H7 (cell line): ENCODE data around the gene TROAP. TPM values are rescaled to one million over a fixed set of nuclear protein-coding genes. Genes with fewer than 3 reads are reported as not detected.
"Not testable (repeated sequence)": the region's sequence is repeated elsewhere in the genome, so short reads cannot be mapped to it uniquely, and the experiment has no call there.

Experiments
- DNase-seq: peaks from one replicate; pipeline ENCODE4 v3.0.0; 2012
- H3K27me3 ChIP-seq: 2 replicates; pipeline ENCODE4 v1.6.0; 2011; ENCODE audit warnings: mild to moderate bottlenecking, low read length; ENCODE audit not compliant: control insufficient read depth, insufficient read depth
- H3K36me3 ChIP-seq: replicated peaks from 2 replicates; pipeline ENCODE4 v1.5.1; 2011; ENCODE audit warnings: low read length; ENCODE audit not compliant: control insufficient read depth, insufficient read depth
- H3K4me3 ChIP-seq: 2 replicates; pipeline ENCODE4 v1.5.1; 2011; ENCODE audit warnings: low read depth, mild to moderate bottlenecking, control low read depth, low read length, moderate library complexity; ENCODE audit not compliant: insufficient read depth
- total RNA-seq: library from RNA; depleted of rRNA; stranded (reverse); fragments of >200 nt; shearing (Covaris generic); gene quantifications from 2 replicates; pipeline ENCODE4 v1.2.3, GENCODE V29; 2014

The TROAP gene
- total RNA-seq, 1 experiment from 2014 or later: 46.1 TPM

DNA sequence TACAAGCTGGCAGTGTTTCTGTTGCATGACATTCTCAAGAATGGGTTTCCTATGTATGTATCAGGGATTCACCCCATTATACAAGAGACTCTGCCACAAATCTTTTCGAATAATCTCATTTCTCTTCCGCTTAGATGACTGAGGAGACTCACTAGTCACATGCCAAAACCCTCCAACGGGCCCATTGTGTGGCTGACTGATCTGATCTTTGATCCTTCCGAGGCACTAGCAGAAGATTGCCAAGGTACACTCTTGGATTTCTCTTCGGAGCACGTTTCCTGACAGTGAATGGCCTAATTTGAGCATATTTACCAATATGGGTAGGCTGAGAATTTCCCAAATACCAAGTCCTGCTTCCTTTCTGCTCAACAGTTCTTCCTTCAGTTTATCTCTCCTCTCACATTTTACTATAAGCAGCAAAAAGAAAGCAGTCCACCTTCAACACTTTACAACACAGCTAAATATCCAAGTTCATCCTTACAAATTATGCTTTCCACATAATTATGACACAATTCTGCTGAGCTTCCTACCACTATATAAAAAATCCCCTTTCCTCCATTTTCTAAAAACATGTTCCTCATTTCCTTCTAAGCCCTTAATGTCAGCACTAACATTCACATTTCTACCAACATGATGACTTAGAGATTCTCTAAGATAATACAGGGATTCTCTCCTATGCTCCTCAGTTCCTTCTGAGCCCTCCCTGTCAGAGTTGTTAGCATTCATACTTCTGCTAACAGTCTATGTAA, 17.1 kb upstream of the TROAP start:
- Histone ChIP-seq H3K36me3 (no peaks in the 10 kb centered on the region), H3K4me3 (no peak overlapping the region), H3K27me3 (peaks cover 4% of the 10 kb centered on the region)
- DNase-seq: no peak

DNA sequence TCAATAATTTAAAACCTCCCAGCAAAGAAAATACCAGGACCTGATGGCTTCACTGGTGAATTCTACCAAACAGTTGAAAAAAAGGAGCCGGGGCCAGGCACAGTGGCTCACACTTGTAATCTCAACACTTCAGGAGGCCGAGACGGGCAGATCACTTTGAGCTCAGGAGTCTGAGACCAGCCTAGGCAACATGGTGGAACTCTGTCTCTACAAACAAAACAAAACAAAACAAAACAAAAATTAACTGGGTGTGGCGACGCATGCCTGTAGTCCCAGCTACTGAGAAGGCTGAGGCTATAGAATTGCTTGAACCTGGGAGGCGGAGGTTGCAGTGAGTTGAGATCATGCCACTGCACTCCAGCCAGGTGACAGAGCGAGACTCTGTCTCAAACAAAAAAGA, 13.7 kb upstream of the TROAP start:
- H3K36me3 ChIP-seq: no peaks in the 10 kb centered on the region
- no peaks in the 10 kb centered on the region for H3K27me3 ChIP-seq
- no peak for DNase-seq
- no peak overlapping the region for H3K4me3 ChIP-seq

DNA sequence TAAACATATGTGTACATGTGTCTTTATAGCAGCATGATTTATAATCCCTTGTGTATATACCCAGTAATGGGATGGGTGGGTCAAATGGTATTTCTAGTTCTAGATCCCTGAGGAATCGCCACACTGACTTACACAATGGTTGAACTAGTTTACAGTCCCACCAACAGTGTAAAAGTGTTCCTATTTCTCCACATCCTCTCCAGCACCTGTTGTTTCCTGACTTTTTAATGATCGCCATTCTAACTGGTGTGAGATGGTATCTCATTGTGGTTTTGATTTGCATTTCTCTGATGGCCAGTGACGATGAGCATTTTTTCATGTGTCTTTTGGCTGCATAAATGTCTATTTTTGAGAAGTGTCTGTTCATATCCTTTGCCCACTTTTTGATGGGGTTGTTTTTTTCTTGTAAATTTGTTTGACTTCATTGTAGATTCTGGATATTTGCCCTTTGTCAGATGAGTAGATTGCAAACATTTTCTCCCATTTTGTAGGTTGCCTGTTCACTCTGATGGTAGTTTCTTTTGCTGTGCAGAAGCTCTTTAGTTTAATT, 12.5 kb upstream of the TROAP start:
- not testable (repeated sequence) for H3K4me3 ChIP-seq, H3K27me3 ChIP-seq, DNase-seq, H3K36me3 ChIP-seq

DNA sequence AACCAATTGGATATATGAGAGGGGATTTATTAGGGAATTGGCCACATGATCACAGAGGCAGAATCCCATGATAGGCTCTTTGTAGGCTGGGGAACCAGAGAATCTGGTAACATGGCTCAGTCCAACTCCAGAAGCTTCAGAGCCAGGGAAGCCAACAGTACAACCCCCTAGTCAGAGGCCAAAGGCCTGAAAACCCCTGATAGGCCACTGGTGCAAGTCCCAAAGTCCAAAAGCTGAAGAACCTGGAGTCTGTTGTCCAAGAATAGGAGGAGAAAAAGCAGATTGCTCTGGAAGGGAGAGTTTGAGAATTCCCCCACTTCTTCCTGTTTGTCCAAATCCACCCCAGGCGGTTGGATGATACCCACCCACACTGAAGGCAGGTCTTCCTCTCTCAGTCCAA, 8.2 kb upstream of the TROAP start:
- Histone ChIP-seq H3K4me3 (no peak overlapping the region), H3K36me3 (no peaks in the 10 kb centered on the region), H3K27me3 (no peaks in the 10 kb centered on the region)
- no peak for DNase-seq

DNA sequence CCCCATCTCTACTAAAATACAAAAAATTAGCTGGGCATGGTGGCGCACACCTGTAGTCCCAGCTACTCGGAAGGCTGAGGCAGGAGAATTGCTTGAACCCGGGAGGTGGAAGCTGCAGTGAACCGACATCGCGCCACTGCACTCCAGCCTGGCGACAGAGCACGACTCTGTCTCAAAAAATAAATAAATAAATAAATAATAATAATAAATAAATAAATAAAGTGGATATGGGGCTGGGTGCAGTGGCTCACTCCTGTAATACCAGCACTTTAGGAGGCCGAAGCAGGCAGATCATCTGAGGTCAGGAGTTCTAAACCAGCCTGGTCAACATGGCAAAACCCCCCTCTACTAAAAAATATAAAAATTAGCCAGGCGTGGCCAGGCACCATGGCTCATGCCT, 5.9 kb upstream of the TROAP start:
- not testable (repeated sequence) for H3K36me3 ChIP-seq, H3K27me3 ChIP-seq, H3K4me3 ChIP-seq, DNase-seq

DNA sequence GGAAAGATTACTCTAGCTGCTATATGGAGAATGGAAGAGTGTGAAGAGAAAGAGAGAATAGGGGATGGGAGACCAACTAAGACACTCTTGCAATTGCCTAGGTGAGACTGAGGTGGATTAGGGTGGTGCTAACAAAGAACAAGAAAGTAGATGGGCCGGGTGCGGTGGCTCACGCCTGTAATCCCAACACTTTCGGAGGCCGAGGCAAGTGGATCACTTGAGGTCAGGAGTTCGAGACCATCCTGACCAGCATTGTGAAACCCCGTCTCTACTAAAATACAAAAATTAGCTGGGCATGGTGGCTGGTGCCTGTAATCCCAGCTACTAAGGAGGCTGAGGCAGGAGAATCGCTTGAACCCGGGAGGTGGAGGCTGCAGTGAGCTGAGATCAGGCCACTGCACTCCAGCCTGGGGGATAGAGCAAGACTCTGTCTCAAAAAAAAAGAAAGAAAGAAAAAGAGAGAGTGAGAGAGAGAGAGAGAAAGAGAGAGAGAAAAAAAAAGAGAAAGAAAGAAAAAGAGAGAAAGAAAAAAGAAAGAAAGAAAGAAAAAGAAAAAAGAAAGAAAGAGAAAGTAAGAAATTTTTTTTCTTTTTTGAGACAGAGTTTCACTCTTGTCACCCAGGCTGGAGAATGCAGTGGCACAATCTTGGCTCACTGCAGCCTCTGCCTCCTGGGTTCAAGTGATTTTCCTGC, 2.5 kb upstream of the TROAP start:
- H3K4me3 ChIP-seq, DNase-seq, H3K36me3 ChIP-seq, H3K27me3 ChIP-seq: not testable (repeated sequence)

DNA sequence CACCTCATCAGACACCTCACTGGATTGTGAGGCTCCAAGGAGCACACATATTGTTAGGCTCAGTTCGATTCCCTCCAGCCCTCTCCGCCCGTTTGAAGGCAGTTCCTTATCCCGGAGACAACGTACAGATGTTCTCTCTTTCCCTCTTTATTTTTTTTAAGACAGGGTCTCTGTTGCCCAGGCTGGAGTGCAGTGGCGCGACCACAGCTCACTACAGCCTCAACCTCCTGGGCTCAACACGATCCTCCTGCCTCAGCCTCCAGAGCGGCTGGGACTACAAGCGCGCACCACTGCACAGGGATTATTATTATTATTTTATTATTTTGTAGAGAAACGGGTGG, 718 bp upstream of the TROAP start:
- DNase-seq: no peak
- H3K36me3 ChIP-seq: peaks cover 10% of the 10 kb centered on the region
- no peaks in the 10 kb centered on the region for H3K27me3 ChIP-seq
- H3K4me3 ChIP-seq: peak overlapping the region; percentile 78

DNA sequence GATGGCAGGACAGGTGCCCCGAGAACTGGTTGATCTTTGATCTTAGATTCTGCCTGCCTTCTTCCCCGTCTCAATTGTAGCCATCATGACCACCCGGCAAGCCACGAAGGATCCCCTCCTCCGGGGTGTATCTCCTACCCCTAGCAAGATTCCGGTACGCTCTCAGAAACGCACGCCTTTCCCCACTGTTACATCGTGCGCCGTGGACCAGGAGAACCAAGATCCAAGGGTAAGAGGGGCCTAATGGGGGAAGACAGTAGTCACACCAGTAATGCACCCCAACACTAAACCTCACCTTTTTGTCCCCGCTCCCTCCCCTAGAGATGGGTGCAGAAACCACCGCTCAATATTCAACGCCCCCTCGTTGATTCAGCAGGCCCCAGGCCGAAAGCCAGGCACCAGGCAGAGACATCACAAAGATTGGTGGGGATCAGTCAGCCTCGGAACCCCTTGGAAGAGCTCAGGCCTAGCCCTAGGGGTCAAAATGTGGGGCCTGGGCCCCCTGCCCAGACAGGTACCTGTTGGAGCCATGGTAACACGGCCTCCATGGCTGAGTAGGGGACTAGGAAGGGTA, 556 bp downstream of the TROAP start:
- H3K36me3 ChIP-seq: peaks cover 13% of the 10 kb centered on the region
- H3K27me3 ChIP-seq: no peaks in the 10 kb centered on the region
- H3K4me3 ChIP-seq: peak overlapping the region; percentile 95
- DNase-seq: no peak

DNA sequence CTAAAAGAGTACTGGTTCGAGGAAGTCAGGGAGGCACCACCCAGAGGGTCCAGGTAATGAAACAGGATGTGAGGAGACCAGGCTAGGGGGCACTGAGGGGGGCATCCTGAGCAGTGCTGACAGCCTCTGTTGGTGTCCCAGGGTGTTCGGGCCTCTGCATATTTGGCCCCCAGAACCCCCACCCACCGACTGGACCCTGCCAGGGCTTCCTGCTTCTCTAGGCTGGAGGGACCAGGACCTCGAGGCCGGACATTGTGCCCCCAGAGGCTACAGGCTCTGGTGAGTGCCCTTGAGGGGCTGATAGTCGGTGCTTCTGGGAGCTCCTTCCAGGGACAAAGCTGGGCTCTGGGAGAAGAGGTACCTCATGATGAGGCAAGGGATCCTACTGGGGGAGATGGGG, 2.6 kb downstream of the TROAP start:
- DNase-seq: no peak
- H3K4me3 ChIP-seq: no peak overlapping the region
- H3K36me3 ChIP-seq: peaks cover 25% of the 10 kb centered on the region
- H3K27me3 ChIP-seq: no peaks in the 10 kb centered on the region

DNA sequence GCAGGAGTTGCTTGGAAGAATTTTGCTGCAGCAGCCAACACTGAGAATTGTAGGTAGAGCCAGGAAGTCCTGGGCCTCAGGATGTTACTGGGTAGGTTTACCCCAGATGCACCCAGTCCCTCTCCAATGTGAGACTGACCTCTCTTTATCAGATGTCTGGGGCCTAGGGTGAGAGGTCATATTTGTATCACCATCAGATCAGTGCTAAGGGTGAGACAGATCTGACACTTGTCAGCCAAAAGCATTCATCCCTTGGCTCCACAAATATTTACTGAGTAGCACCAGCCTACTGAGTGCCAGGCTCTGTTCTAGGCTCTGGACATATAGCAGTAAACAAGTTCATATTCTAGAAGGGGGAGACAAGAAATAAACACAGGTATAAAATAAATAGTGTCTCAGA, 4.3 kb downstream of the TROAP start:
- Histone ChIP-seq H3K27me3 (peaks cover 6% of the 10 kb centered on the region; the same call in 1 of the 2 replicates), H3K36me3 (peaks cover 30% of the 10 kb centered on the region)
- DNase-seq: no peak

DNA sequence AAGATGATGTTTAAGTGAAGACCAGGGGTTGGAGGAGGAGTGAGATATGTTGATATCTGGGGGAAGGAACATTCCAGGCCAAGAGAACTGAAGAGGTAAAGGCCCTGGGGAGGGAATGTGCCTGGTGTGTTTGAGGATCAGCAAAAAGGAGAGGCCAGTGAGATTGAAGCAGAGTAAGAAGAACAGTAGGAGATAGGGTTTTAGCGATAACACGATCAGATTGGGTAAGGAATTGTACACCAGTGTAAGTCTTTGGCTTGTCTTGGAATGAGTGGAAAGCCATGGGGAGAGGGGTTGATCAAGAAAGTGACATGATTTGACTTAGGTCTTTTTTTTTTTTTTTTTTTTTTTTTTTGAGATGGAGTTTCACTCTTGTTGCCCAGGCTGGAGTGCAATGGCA, 4.8 kb downstream of the TROAP start:
- Histone ChIP-seq H3K27me3 (peaks cover 10% of the 10 kb centered on the region; the same call in 1 of the 2 replicates), H3K36me3 (peaks cover 30% of the 10 kb centered on the region), H3K4me3 (no peak overlapping the region)
- DNase-seq: no peak

More for the DNA sequence above, 4.3 kb downstream of the TROAP start:
- no peak overlapping the region for H3K4me3 ChIP-seq

DNA sequence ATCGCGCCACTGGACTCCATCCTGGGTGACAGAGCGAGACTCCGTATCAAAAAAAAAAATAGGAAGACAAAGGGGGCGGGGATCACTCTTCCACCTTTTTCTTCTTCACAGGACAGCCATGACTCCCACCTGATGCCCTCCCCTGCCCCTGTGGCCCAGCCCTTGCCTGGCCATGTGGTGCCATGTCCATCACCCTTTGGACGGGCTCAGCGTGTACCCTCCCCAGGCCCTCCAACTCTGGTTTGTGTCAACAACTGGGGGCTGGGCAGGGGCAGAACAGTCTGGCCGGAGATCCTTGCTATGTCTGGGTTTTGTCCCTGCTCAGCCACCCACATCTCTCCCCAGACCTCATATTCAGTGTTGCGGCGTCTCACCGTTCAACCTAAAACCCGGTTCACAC, 5.8 kb downstream of the TROAP start:
- Histone ChIP-seq H3K36me3 (peaks cover 30% of the 10 kb centered on the region), H3K4me3 (no peak overlapping the region), H3K27me3 (peaks cover 18% of the 10 kb centered on the region; the same call in 1 of the 2 replicates)
- no peak for DNase-seq

DNA sequence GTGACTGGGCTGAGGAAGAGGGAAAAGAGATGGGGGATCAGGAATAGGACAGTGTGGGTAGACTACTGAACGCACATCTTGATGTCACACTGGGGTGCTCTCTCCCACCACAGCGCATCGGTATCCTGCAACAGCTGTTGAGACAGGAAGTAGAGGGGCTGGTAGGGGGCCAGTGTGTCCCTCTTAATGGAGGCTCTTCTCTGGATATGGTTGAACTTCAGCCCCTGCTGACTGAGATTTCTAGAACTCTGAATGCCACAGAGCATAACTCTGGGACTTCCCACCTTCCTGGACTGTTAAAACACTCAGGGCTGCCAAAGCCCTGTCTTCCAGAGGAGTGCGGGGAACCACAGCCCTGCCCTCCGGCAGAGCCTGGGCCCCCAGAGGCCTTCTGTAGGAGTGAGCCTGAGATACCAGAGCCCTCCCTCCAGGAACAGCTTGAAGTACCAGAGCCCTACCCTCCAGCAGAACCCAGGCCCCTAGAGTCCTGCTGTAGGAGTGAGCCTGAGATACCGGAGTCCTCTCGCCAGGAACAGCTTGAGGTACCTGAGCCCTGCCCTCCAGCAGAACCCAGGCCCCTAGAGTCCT, 7.1 kb downstream of the TROAP start:
- Histone ChIP-seq H3K36me3 (peaks cover 30% of the 10 kb centered on the region), H3K4me3 (no peak overlapping the region), H3K27me3 (peaks cover 30% of the 10 kb centered on the region)
- peak; percentile 23 for DNase-seq

DNA sequence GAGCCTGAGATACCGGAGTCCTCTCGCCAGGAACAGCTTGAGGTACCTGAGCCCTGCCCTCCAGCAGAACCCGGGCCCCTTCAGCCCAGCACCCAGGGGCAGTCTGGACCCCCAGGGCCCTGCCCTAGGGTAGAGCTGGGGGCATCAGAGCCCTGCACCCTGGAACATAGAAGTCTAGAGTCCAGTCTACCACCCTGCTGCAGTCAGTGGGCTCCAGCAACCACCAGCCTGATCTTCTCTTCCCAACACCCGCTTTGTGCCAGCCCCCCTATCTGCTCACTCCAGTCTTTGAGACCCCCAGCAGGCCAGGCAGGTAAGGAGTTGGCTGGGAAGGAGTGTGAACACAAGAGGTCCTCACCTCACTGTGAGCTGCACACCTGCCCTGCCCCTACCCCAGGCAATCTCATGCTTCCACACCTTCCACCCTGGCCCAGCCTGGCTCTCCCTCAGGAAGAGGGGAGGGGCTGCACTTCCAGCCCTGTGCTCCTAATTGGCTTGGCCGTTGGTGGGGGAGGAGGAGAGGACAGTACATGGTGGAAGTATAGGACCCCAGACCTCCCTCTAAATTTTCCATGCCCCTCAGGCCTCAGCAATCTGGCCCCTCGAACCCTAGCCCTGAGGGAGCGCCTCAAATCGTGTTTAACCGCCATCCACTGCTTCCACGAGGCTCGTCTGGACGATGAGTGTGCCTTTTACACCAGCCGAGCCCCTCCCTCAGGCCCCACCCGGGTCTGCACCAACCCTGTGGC, 7.8 kb downstream of the TROAP start:
- peaks cover 29% of the 10 kb centered on the region for H3K36me3 ChIP-seq
- peak; percentile 44 for DNase-seq
- no peak overlapping the region for H3K4me3 ChIP-seq
- H3K27me3 ChIP-seq: peaks cover 37% of the 10 kb centered on the region
